ENCODE results near the gene ARHGEF17. TPM values are rescaled to one million over a fixed set of nuclear protein-coding genes. Genes with fewer than 3 reads are reported as not detected.

Gene ARHGEF17
- total and polyA plus RNA-seq, 2 of the 13 experiments (the other 11 are each of a cell fraction or from before 2014, with no cell fraction given) = 10.7 to 28.8 TPM

- TF ChIP-seq TEAD2 (CRISPR knock-in tag; IDR thresholded peaks at IDR 0.05) (no peak), CENPT (CRISPR knock-in tag; IDR thresholded peaks at IDR 0.05; ENCODE audit: low read depth) (no peak)
Measured at GRCh38 chr11:73343076-73343873, 35.2 kb downstream of the ARHGEF17 start (continued).

- H3K4me1 ChIP-seq (ENCODE audit: insufficient read depth, low read length) = peaks cover 33% of the 10 kb centered on the region
- no peak overlapping the region for H3K27ac ChIP-seq (ENCODE audit: extremely low read length, insufficient read depth, low read length)
- no peak overlapping the region for H2AFZ ChIP-seq (ENCODE audit: low read length)
- DNase-seq (ENCODE audit: low spot score) (no peak), ATAC-seq (no peak), FAIRE-seq (no peak)
- no peaks in the 10 kb centered on the region for H3K9me3 ChIP-seq (ENCODE audit: low read length)
- BruUV-seq (replicated peaks) = no TSS peak
- ChIA-PET POLR2A (interaction anchor here (1.0 kb wide), 1 partner anchor 37 kb away, joined by 6 read pairs; no protein-coding TSS in a partner anchor), CTCF (ENCODE audit: low intra/inter-chr PET ratio, low total read pairs) (no interaction called here)
- peaks cover 6% of the 10 kb centered on the region for H3K79me2 ChIP-seq (ENCODE audit: insufficient read depth, low read length)
- intact Hi-C loops (cut with micrococcal nuclease; ENCODE audit: unreplicated experiment) = no loop called here
- no peak overlapping the region for H3K4me2 ChIP-seq (ENCODE audit: low read depth, low read length)
- no peaks in the 10 kb centered on the region for H3K27me3 ChIP-seq (ENCODE audit: control insufficient read depth in 1 of 2, insufficient read depth in 2 of 2, low read length in 2 of 2)
- no peak overlapping the region for H3K4me3 ChIP-seq (replicated peaks in 1 of 3; ENCODE audit: insufficient read depth in 1 of 3, low read depth in 2 of 3, low read length in 3 of 3)
- no peak overlapping the region for H3K9ac ChIP-seq (ENCODE audit: insufficient read depth, low read depth, low read length)
- in situ Hi-C loops (cut with HindIII; ENCODE audit: extremely low pct_ligation_motif_present, low pct_unique_long_range_greater_than_20kb) = loop anchor here (5.0 kb wide), 1 partner anchor 37 kb away; the partner anchor contains the start of gene ARHGEF17
- WGBS (ENCODE audit: low lambda C conversion rate) = 95% methylated on average over 11 of the region's 20 CpGs
- peaks cover 12 to 35% of the 10 kb centered on the region in 2 experiments; a peak in 4 of 5 replicates for H3K36me3 ChIP-seq (replicated peaks in 1 of 2; ENCODE audit: control insufficient read depth in 1 of 2, insufficient read depth in 2 of 2, low read length in 2 of 2)
- peaks cover 23% of the 10 kb centered on the region; the same call in 1 of the 2 replicates for H4K20me1 ChIP-seq (ENCODE audit: insufficient read depth, low read length)
- TF ChIP-seq, protein P1, sequence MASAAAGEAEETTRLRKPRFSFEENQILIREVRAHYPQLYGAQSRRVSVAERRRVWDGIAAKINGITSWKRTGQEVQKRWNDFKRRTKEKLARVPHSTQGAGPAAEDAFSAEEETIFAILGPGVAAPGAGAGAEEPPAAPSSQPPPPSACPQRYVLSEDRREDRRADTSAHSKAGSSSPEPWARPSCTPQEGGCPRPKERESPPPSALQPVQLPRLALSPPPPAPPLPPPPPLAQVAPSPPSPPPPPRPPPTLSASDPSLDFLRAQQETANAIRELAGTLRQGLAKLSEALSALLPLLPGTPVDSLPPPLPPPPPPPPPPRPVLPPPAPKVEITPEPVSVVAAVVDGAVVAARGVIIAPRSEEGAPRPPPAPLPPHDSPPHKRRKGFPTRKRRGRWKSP (CRISPR knock-in tag; IDR thresholded peaks at IDR 0.05) = no peak
- TF ChIP-seq RFX5 (IDR thresholded peaks at IDR 0.05; ENCODE audit: low read depth, low read length) = no peak
- no peak for TF ChIP-seq FOSL2 (CRISPR knock-in tag; IDR thresholded peaks at IDR 0.05)
- no peak for TF ChIP-seq HNF1B (CRISPR knock-in tag; IDR thresholded peaks at IDR 0.05)
- no peak for TF ChIP-seq ZFY (CRISPR knock-in tag; IDR thresholded peaks at IDR 0.05)
- TF ChIP-seq KMT2B (CRISPR knock-in tag; IDR thresholded peaks at IDR 0.05) = no peak
- TF ChIP-seq HOMEZ (CRISPR knock-in tag; IDR thresholded peaks at IDR 0.05; ENCODE audit: low read depth) = no peak
- no peak for TF ChIP-seq HNRNPUL1 (IDR thresholded peaks at IDR 0.05; ENCODE audit: low read depth, low read length)
- TF ChIP-seq, protein P2, sequence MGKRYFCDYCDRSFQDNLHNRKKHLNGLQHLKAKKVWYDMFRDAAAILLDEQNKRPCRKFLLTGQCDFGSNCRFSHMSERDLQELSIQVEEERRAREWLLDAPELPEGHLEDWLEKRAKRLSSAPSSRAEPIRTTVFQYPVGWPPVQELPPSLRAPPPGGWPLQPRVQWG (CRISPR knock-in tag; IDR thresholded peaks at IDR 0.05; ENCODE audit: borderline replicate concordance, low read depth) = no peak
- TF ChIP-seq SMC3 (IDR thresholded peaks at IDR 0.05; ENCODE audit: low read length) = no peak
Measured at GRCh38 chr11:73344191-73344607, 36.1 kb downstream of the ARHGEF17 start.

Data from HepG2 (cell line).